Muscle layer of duodenum (tissue), 2 donors: ENCODE measurements around the gene SMARCC1.

Source experiments
- H3K27ac ChIP-seq: one replicate; pipeline ENCODE4 v1.7.0; 2013; ENCODE audit warnings: mild to moderate bottlenecking, low read length
- H3K27me3 ChIP-seq: one replicate; pipeline ENCODE4 v1.7.0; 2013; ENCODE audit warnings: low read depth, mild to moderate bottlenecking, control low read depth, low read length
- H3K36me3 ChIP-seq, 2 donors: one replicate each; pipeline ENCODE4 v1.7.0; 2013; ENCODE audit warnings: low read length in 2 of 2, control low read depth in 1 of 2, mild to moderate bottlenecking in 1 of 2; ENCODE audit not compliant: insufficient read depth in 2 of 2, control insufficient read depth in 1 of 2
- H3K4me1 ChIP-seq, 2 donors: one replicate each; pipeline ENCODE4 v1.7.0; 2013; ENCODE audit warnings: low read length in 2 of 2, mild to moderate bottlenecking in 2 of 2, control low read depth in 1 of 2, moderate library complexity in 1 of 2; ENCODE audit not compliant: insufficient read depth in 2 of 2, control insufficient read depth in 1 of 2
- H3K4me3 ChIP-seq, 2 donors: one replicate each; pipeline ENCODE4 v1.7.0; 2013; ENCODE audit warnings: low read length in 2 of 2, low read depth in 1 of 2, mild to moderate bottlenecking in 1 of 2
- H3K9me3 ChIP-seq, 2 donors: one replicate each; pipeline ENCODE4 v1.7.0; 2013; ENCODE audit warnings: low read length in 2 of 2, control low read depth in 1 of 2, mild to moderate bottlenecking in 1 of 2; ENCODE audit not compliant: control insufficient read depth in 1 of 2
- donor health status: healthy.

Gene SMARCC1

DNA sequence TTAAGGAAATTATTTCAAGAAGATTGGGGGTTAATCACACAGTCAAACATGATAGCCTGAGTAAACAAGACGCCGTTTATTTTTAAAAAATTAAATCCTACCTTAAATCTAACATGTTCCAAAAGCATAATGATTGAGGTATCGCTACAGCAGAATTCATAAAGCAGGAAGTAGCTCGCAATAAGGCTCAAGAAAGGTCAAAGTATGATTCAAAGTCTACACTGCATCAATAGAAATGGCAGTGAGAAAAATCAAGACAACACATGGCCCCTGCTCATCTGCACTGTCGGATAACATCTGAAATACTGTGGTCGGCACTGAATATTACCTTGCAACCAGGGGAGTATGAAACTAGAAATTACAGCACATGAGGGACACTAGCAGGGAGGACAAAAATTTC, 93.2 kb downstream of the SMARCC1 start:
- peaks cover 42 to 44% of the 10 kb centered on the region in 2 donors for H3K36me3 ChIP-seq
- no peaks in the 10 kb centered on the region for H3K4me1 ChIP-seq
- H3K9me3 ChIP-seq = no peaks in the 10 kb centered on the region
- H3K27ac ChIP-seq = no peak overlapping the region
- no peak overlapping the region for H3K4me3 ChIP-seq
- no peaks in the 10 kb centered on the region for H3K27me3 ChIP-seq

DNA sequence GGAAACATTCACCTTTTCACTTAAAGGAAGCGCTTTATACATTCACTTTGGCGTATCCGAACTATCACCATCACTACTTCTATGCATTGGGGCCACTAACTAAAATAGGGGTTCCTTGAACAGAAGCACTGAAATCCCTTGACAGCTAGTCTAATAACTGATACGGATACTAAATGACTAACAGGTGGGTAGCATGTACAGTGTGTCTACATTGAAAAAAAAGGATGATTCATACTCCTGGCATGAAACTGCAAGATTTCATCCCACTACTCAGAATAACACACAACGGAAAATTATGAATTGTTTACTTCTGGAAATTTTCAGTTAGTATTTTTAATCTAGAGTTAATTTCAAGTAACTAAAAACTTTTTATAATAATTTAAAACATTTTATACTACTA, 96.7 kb downstream of the SMARCC1 start:
- Histone ChIP-seq H3K36me3 (peaks cover 28 to 34% of the 10 kb centered on the region in 2 donors), H3K9me3 (no peaks in the 10 kb centered on the region), H3K27me3 (no peaks in the 10 kb centered on the region), H3K4me3 (no peak overlapping the region), H3K27ac (no peak overlapping the region), H3K4me1 (no peaks in the 10 kb centered on the region)

DNA sequence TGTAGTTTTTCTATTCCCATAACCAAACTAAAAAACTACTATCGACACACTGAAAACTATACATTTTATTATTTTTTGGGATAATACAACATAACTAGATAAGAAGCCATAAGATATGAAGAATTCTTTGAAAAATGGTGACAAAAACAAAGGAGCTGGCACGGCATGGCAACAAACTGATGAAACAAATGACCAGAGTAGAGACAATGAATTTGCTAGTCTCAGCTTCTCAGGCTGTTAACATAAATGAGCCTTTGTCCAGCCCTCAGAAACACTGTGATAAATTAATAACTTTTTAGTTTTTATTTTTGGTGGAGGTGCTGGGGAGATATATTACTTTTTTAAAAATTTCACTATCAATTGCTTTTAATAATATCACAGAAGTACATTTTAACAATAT, 100.7 kb downstream of the SMARCC1 start:
- H3K4me1 ChIP-seq = no peaks in the 10 kb centered on the region
- no peak overlapping the region for H3K27ac ChIP-seq
- H3K27me3 ChIP-seq = no peaks in the 10 kb centered on the region
- H3K4me3 ChIP-seq = no peak overlapping the region
- no peaks in the 10 kb centered on the region for H3K9me3 ChIP-seq
- peaks cover 35 to 44% of the 10 kb centered on the region in 2 donors for H3K36me3 ChIP-seq

DNA sequence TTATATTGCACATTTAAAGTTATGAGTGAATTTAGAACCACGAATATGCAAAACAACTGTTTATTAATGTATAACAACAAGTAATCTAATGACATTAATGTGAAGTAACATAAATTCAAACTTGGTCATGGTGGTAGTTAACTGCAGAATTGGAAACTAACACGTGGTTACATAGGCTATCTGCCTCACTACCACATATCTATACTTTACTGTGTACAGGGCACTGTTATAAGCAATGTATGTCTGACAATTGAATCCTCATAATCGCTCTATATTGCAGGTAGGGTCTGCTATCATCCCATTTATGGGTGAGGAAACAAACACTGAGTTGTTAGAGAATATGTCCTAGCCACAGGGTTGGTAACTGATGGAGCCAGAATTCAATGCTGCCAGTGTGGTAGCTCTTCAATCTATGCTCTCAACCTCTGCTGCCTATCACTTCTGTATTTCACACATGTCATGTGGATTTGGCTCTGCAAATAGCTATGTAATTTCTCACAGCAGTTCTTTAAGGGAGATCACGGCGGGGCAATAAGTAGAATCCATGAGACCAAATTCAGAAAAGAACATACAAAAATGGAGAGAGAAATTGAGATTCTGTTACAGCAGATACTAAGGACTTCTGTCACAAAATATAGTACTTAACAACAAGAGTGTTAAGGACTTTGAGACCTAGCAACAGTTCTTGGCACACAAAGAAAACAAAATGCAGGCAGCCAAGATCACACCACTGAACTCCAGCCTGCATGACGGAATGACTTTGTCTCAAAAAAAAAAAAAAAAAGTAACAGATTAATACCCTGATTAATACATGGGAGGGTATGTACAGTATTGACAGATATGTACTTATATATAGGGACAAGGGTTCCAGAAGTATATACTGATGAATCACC, 103.0 kb downstream of the SMARCC1 start:
- Histone ChIP-seq H3K27ac (no peak overlapping the region), H3K36me3 (peaks cover 31 to 58% of the 10 kb centered on the region in 2 donors), H3K4me3 (no peak overlapping the region), H3K9me3 (no peaks in the 10 kb centered on the region), H3K4me1 (no peaks in the 10 kb centered on the region), H3K27me3 (no peaks in the 10 kb centered on the region)

DNA sequence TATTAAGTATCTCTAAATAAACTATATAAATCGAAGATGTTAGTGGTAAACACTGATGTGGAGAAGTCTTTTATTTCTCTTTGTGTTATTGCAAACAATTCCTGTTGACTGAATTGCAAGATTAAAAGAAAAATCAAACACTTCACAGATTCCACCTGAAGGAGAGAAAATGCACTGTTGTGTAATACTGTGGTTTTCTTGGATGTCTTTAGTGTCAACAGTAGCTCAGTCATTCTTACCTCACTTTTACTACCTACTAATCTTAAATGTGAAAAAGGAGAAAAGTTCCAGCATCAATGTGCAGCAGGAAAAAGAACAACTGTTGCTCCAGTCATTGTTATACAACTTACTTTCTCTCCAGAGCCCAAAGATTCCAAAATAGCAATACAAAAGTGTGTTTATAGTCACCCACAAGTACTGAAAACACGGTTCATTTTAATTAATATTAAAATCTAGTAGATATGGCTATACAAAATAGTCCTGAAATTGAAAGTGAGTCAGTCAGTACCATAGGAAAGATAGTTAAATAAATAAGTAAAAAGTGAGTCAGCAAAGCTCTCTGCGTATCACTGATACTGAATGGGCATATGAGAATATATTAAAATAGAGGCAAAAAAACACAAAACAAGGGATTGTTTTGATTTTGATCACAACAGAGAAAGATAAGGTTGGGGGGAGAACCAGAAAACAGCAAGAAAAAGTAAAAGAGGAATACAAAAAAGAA, 112.5 kb downstream of the SMARCC1 start:
- Histone ChIP-seq H3K36me3 (peaks cover 6 to 36% of the 10 kb centered on the region in 2 donors), H3K4me3 (no peak overlapping the region), H3K27me3 (no peaks in the 10 kb centered on the region), H3K9me3 (no peaks in the 10 kb centered on the region), H3K27ac (no peak overlapping the region), H3K4me1 (no peaks in the 10 kb centered on the region)

DNA sequence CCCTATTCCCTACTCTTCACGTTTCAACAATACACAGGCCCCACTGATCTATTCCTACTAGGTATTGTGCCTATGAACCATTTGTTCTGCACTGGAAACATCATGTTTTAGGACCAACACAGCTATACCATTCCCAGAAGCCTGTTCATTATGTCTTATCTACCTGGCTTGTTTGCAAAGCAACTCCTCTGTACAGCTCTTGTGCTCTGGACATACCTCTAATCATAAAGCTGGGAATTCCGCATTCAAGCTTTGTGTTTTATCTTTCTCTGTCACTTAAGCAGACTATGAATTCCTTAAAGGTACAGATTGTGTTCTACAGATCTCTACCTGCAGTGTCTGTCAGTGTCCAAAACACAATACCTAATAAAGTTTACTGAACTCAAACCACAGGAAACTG, 115.6 kb downstream of the SMARCC1 start:
- Histone ChIP-seq H3K9me3 (no peaks in the 10 kb centered on the region), H3K4me3 (no peak overlapping the region), H3K4me1 (no peaks in the 10 kb centered on the region), H3K27ac (no peak overlapping the region), H3K27me3 (no peaks in the 10 kb centered on the region), H3K36me3 (peaks cover 5 to 29% of the 10 kb centered on the region in 2 donors)

DNA sequence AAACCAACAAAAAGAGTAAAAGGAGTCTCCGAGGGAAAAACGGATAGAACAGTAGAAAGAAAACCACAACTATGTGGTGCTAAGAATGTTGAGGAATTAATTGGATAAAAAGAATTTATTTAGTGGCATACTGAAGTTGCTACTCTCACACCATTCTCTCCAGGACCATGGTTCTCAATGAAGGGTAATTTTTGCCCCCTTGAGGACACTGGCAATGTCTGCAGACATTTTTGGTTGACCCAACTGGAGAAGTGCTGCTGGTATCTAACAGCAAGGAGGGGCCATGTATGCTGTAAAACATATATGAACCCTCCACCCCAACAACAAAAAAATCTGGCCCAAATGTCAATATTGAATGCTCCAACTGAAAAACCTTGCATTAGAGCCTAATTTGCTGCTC, 117.2 kb downstream of the SMARCC1 start:
- Histone ChIP-seq H3K4me3 (no peak overlapping the region), H3K4me1 (no peaks in the 10 kb centered on the region), H3K27me3 (no peaks in the 10 kb centered on the region), H3K27ac (no peak overlapping the region), H3K9me3 (no peaks in the 10 kb centered on the region), H3K36me3 (peaks cover 11 to 17% of the 10 kb centered on the region in 2 donors)

DNA sequence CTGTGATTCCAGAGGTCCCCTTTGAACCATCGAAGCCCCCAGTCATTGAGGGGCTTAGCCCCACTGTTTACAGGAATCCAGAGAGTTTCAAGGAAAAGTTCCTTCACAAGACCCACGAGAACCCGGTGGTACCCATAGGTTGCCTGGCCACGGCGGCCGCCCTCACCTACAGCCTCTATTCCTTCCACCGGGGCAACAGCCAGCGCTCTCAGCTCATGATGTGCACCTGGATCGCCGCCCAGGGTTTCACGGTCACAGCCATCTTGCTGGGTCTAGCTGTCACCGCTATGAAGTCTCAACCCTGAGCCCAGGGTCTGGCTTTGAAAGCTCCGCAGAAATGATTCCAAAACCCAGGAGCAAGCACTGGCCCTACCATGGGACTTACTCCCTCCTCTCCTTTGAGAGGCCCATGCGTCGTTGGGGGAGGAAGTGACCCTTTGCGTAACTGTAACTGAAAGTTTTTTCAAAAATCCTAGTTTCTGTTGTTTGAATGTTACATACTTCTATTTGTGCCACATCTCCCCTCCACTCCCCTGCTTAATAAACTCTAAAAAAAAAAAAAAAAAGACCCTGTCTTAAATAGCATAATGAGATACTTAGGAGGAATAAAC, 118.0 kb downstream of the SMARCC1 start:
- peaks cover 11% of the 10 kb centered on the region in 2 donors for H3K36me3 ChIP-seq
- no peaks in the 10 kb centered on the region for H3K4me1 ChIP-seq
- H3K4me3 ChIP-seq = no peak overlapping the region
- H3K27me3 ChIP-seq = no peaks in the 10 kb centered on the region
- no peak overlapping the region for H3K27ac ChIP-seq
- no peaks in the 10 kb centered on the region for H3K9me3 ChIP-seq

DNA sequence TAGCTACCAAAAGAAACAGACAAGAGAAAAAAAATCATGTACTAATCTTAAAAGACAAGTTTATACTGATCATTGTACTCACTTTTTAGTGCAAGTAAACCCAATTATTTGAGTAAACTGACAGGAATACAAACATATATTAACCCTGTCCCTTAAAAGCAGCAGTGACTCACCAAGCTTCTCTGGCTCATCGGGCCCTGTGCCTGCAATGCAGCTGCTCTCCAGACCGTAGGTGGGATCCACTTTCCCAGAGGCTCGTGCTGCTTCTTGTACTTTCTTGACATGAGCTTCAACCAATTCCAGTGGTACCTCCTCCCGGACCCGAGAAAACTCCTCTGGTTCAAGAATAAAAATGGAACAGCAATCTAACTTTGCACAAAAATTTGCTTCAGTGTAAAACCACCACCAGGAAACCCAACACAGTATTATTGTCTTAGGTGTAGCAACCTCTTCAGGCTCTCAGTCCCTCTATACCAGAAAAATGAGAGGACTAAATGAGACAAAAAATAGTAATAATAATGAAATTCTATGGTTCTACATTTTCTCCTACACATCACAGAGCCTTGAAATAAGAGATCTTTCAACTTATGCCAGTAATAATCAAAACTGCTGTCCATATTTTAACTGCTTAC, 120.5 kb downstream of the SMARCC1 start:
- no peak overlapping the region for H3K4me3 ChIP-seq
- no peaks in the 10 kb centered on the region for H3K4me1 ChIP-seq
- H3K27me3 ChIP-seq = no peaks in the 10 kb centered on the region
- H3K9me3 ChIP-seq = no peaks in the 10 kb centered on the region
- H3K36me3 ChIP-seq = peaks cover 13 to 19% of the 10 kb centered on the region in 2 donors
- H3K27ac ChIP-seq = no peak overlapping the region

DNA sequence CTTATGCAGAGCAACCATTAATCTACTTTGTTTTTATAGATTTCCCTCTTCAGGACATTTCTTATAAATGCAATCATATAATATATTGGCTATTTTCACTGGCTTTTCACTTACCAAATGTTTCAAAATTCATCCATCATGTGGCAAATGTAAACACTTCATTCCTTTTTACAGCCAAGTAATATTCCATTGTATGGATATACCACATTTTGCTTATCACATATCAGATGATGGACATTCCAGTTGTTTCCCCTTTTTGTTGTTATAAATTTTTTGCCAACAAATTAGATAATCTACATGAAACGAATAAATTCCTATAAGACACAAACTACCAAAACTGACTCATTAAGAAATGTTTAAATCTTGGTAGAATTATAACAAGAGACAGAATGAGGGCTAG, 123.2 kb downstream of the SMARCC1 start:
- H3K36me3 ChIP-seq = peaks cover 13 to 16% of the 10 kb centered on the region in 2 donors
- no peak overlapping the region for H3K27ac ChIP-seq
- H3K4me3 ChIP-seq = no peak overlapping the region
- H3K4me1 ChIP-seq = no peaks in the 10 kb centered on the region
- no peaks in the 10 kb centered on the region for H3K27me3 ChIP-seq
- no peaks in the 10 kb centered on the region for H3K9me3 ChIP-seq

DNA sequence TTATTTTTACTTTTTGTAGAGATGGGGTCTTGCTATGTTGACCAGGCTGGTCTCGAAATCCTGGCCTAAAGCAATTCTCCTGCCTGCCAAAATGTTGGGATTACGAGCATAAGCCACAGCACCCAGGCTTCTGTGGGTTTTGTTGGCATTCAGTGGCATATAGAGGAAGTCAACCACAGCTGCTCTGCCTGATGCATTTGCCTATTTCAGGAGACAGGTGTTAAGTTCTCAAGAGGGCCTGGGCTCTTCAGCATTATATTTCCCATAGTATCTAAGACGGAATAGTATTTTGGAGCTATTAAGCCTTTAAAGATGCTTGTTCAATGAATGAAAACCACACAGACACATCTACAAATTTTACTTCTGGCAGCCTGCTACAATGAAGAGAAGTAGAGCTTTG, 129.6 kb downstream of the SMARCC1 start:
- Histone ChIP-seq H3K9me3 (no peaks in the 10 kb centered on the region), H3K4me1 (no peaks in the 10 kb centered on the region), H3K36me3 (peaks cover 0 to 4% of the 10 kb centered on the region in 2 donors), H3K27ac (no peak overlapping the region), H3K27me3 (no peaks in the 10 kb centered on the region), H3K4me3 (no peak overlapping the region)
